HepG2 (cell line): ENCODE data around the gene STXBP2. TPM values are rescaled to one million over a fixed set of nuclear protein-coding genes. Genes with fewer than 3 reads are reported as not detected.

Source experiments
- ATAC-seq: fragments of 200-7000 bp; cut with Tn5 transposase; 3 replicates; pipeline ENCODE4 v1.9.1; 2020; ENCODE audit warnings: mild to moderate bottlenecking, moderate library complexity
- BruUV-seq: library from RNA; stranded (reverse); fragments of 400-500 nt; replicated peaks from 2 replicates; lab custom pipeline; 2021; lab: Mats Ljungman, UMichigan
- CTCF ChIA-PET: fragments of 300-600 bp; formaldehyde crosslinking; extraction: SDS; loops from one replicate; lab custom pipeline; 2021; ENCODE audit warnings: low total read pairs, inconsistent platforms, low intra/inter-chr PET ratio; lab: Yijun Ruan, JAX
- POLR2A ChIA-PET: fragments of 350-600 bp; sonication (Branson Sonifier 250); formaldehyde crosslinking; loops from one replicate; lab custom pipeline; 2020; ENCODE audit warnings: antibody characterized with exemption, inconsistent platforms; lab: Yijun Ruan, JAX
- DNase-seq: peaks from one replicate; pipeline ENCODE4 v3.0.0-alpha.2; 2015; ENCODE audit warnings: low spot score
- FAIRE-seq: peaks from 3 replicates; lab custom pipeline; 2011; peaks lifted over from hg19 to GRCh38; lab: Jason Lieb, UNC
- H2AFZ ChIP-seq: one replicate; pipeline ENCODE4 v1.6.1; 2011; ENCODE audit warnings: low read length, inconsistent platforms
- H3K27ac ChIP-seq: fragments of 300-600 bp; 3 replicates; pipeline ENCODE4 v1.8.0; 2011; ENCODE audit warnings: mixed run types, mild to moderate bottlenecking, mixed read lengths, low read length, inconsistent platforms; ENCODE audit not compliant: insufficient read depth; ENCODE audit errors: extremely low read length
- H3K27me3 ChIP-seq, 2 experiments: fragments of 200-600 bp in 1 of 2; 2 replicates in 1 of 2; 3 replicates in 1 of 2; pipeline versions ENCODE4 v1.6.0 to v1.8.0; 2011; ENCODE audit warnings: low read length in 2 of 2, mild to moderate bottlenecking in 2 of 2, moderate library complexity in 2 of 2, inconsistent platforms in 1 of 2; ENCODE audit not compliant: insufficient read depth in 2 of 2, control insufficient read depth in 1 of 2
- H3K36me3 ChIP-seq, 2 experiments: fragments of 200-600 bp in 1 of 2; replicated peaks in 1 of 2; 2 replicates in 1 of 2; 3 replicates in 1 of 2; pipeline versions ENCODE4 v1.5.1 to v1.8.0; 2011; ENCODE audit warnings: low read length in 2 of 2, inconsistent platforms in 1 of 2; ENCODE audit not compliant: insufficient read depth in 2 of 2, control insufficient read depth in 1 of 2
- H3K4me1 ChIP-seq: 2 replicates; pipeline ENCODE4 v1.5.1; 2012; ENCODE audit warnings: low read length, inconsistent platforms; ENCODE audit not compliant: insufficient read depth
- H3K4me2 ChIP-seq: 2 replicates; pipeline ENCODE4 v1.6.0; 2011; ENCODE audit warnings: low read depth, low read length, inconsistent platforms
- H3K4me3 ChIP-seq, 3 experiments: fragments of 200-600 bp in 1 of 3; sonication (generic), shearing (Covaris generic) in 1 of 3; replicated peaks in 1 of 3; 2 replicates each; pipeline ENCODE4 v1.5.1; 2011 to 2016; ENCODE audit warnings: low read length in 3 of 3, inconsistent platforms in 2 of 3, low read depth in 2 of 3, mild to moderate bottlenecking in 2 of 3, control low read depth in 1 of 3, mixed read lengths in 1 of 3; ENCODE audit not compliant: insufficient read depth in 1 of 3
- H3K79me2 ChIP-seq: one replicate; pipeline ENCODE4 v1.6.1; 2011; ENCODE audit warnings: low read length, inconsistent platforms; ENCODE audit not compliant: insufficient read depth
- H3K9ac ChIP-seq: 2 replicates; pipeline ENCODE4 v1.6.0; 2011; ENCODE audit warnings: mild to moderate bottlenecking, low read depth, low read length, inconsistent platforms; ENCODE audit not compliant: insufficient read depth
- H3K9me3 ChIP-seq: 2 replicates; pipeline ENCODE4 v1.5.1; 2012; ENCODE audit warnings: mild to moderate bottlenecking, low read length
- H4K20me1 ChIP-seq: 2 replicates; pipeline ENCODE4 v1.6.0; 2011; ENCODE audit warnings: inconsistent platforms, mild to moderate bottlenecking, low read length, moderate library complexity; ENCODE audit not compliant: insufficient read depth
- KLF9 ChIP-seq: IDR thresholded peaks from 2 replicates; pipeline ENCODE4 v1.6.1; 2016; ENCODE audit warnings: low read depth
- MXI1 ChIP-seq: IDR thresholded peaks from 3 replicates; pipeline ENCODE4 v1.6.1; 2012; ENCODE audit warnings: low read depth, low read length, inconsistent platforms, borderline replicate concordance
- NCOA5 ChIP-seq: sonication (generic); formaldehyde crosslinking; IDR thresholded peaks from 2 replicates; pipeline ENCODE4 v1.4.0; 2020; ENCODE audit warnings: missing genetic modification reagents
- PHF5A ChIP-seq: IDR thresholded peaks from one replicate; pipeline ENCODE4 v1.6.1; 2018; ENCODE audit warnings: low read depth, missing genetic modification reagents; ENCODE audit not compliant: unreplicated experiment
- RORA ChIP-seq: sonication (generic); formaldehyde crosslinking; IDR thresholded peaks from 2 replicates; pipeline ENCODE4 v1.5.0; 2020; ENCODE audit warnings: mild to moderate bottlenecking, missing genetic modification reagents, moderate library complexity
- SRSF9 ChIP-seq: fragments of 200-400 bp; formaldehyde crosslinking; IDR thresholded peaks from 2 replicates; pipeline ENCODE4 v1.6.1; 2018; ENCODE audit warnings: borderline replicate concordance, mild to moderate bottlenecking, low read depth, low read length; ENCODE audit not compliant: insufficient read depth, poor library complexity, severe bottlenecking
- TRIM22 ChIP-seq: fragments of 450-650 bp; IDR thresholded peaks from 2 replicates; pipeline ENCODE4 v1.6.1; 2017
- XBP1 ChIP-seq: sonication (generic); formaldehyde crosslinking; IDR thresholded peaks from 2 replicates; pipeline ENCODE4 v1.5.0; 2020; ENCODE audit warnings: missing genetic modification reagents
- ZBTB25 ChIP-seq: IDR thresholded peaks from 2 replicates; pipeline ENCODE4 v1.6.1; 2018; ENCODE audit warnings: missing genetic modification reagents
- ZBTB7B ChIP-seq: sonication (generic); formaldehyde crosslinking; IDR thresholded peaks from 2 replicates; pipeline ENCODE4 v1.4.0; 2020; ENCODE audit warnings: missing genetic modification reagents
- ZNF430 ChIP-seq: sonication (generic); formaldehyde crosslinking; IDR thresholded peaks from 2 replicates; pipeline ENCODE4 v1.9.0; 2021; ENCODE audit warnings: mild to moderate bottlenecking, missing genetic modification reagents
- ZNF460 ChIP-seq: sonication (generic); formaldehyde crosslinking; IDR thresholded peaks from 2 replicates; pipeline ENCODE4 v1.5.1; 2020; ENCODE audit warnings: missing genetic modification reagents, mild to moderate bottlenecking, borderline replicate concordance
- ZNF510 ChIP-seq: sonication (generic); formaldehyde crosslinking; IDR thresholded peaks from 2 replicates; pipeline ENCODE4 v1.4.0; 2020; ENCODE audit warnings: low read depth, mild to moderate bottlenecking, missing genetic modification reagents
- ZNF513 ChIP-seq: sonication (generic); formaldehyde crosslinking; conservative IDR thresholded peaks from 2 replicates; pipeline ENCODE4 v1.5.0; 2020; ENCODE audit warnings: missing genetic modification reagents
- ZSCAN25 ChIP-seq: sonication (generic); formaldehyde crosslinking; IDR thresholded peaks from 2 replicates; pipeline ENCODE4 v1.8.0; 2022; ENCODE audit warnings: mild to moderate bottlenecking, missing genetic modification reagents
- WGBS: methylation state at CpG from one replicate; pipeline ENCODE4 v1.1.6; 2017; ENCODE audit warnings: low lambda C conversion rate; 5-methylcytosine and 5-hydroxymethylcytosine counted together
- in situ Hi-C: cut with HindIII; loops from 2 replicates; pipeline ENCODE4 v1.10.0; 2017; ENCODE audit warnings: low pct_unique_long_range_greater_than_20kb; ENCODE audit not compliant: extremely low pct_ligation_motif_present
- intact Hi-C: fragments of 100-400 bp; cut with micrococcal nuclease; formaldehyde crosslinking; loops from one replicate; pipeline ENCODE4 v1.10.0; 2022; ENCODE audit not compliant: unreplicated experiment
- polyA plus RNA-seq, 8 experiments: library from polyadenylated mRNA; depleted of rRNA in 3 of 8; stranded (reverse) in 7 of 8; unstranded in 1 of 8; fragments of >200 nt; fragmentation: Illumina TruSeq in 4 of 8; extraction: Trizol in 4 of 8; gene quantifications; 2 replicates each; pipeline versions ENCODE4 v1.2.1 to v1.2.3, GENCODE V29; 2011 to 2016; ENCODE audit warnings: low read depth in 4 of 8, missing spikeins in 1 of 8, mixed read lengths in 1 of 8; ENCODE audit not compliant: insufficient read depth in 1 of 8
- total RNA-seq, 5 experiments: library from RNA; depleted of rRNA; stranded (reverse); fragments of >200 nt; fragmentation: Illumina TruSeq; extraction: Trizol; gene quantifications; 2 replicates each; pipeline ENCODE4 v1.2.3, GENCODE V29; 2016; ENCODE audit warnings: low read depth in 1 of 5
- TF ChIP-seq, protein P1 (sequence below): sonication (generic); formaldehyde crosslinking; IDR thresholded peaks from 2 replicates; pipeline ENCODE4 v1.4.0; 2020; ENCODE audit warnings: mild to moderate bottlenecking, low read depth, missing genetic modification reagents

The STXBP2 gene
- total and polyA plus RNA-seq, 2 of the 13 experiments (the other 11 are each of a cell fraction or from before 2014, with no cell fraction given): 22.8 to 40.1 TPM

- in situ Hi-C loops: no loop called here
- CTCF ChIA-PET: no interaction called here
- Histone ChIP-seq H3K27me3 (peaks cover 3 to 23% of the 10 kb centered on the region in 2 experiments; a peak in 2 of 5 replicates), H3K4me1 (peaks cover 28% of the 10 kb centered on the region), H3K36me3 (no peaks in the 10 kb centered on the region), H3K4me3 (no peak overlapping the region), H3K9me3 (no peaks in the 10 kb centered on the region), H3K4me2 (no peak overlapping the region), H3K27ac (no peak overlapping the region), H3K79me2 (peaks cover 3% of the 10 kb centered on the region), H2AFZ (no peak overlapping the region), H3K9ac (no peak overlapping the region), H4K20me1 (no peaks in the 10 kb centered on the region)
- DNase-seq (no peak), FAIRE-seq (no peak), ATAC-seq (no peak)
- no TSS peak for BruUV-seq
- 61% methylated on average over 3 of the region's 7 CpGs for WGBS
- POLR2A ChIA-PET: no interaction called here
- intact Hi-C loops: no loop called here
- no peak for TF ChIP-seq RORA (CRISPR knock-in tag)
- no peak for TF ChIP-seq ZBTB25
- TF ChIP-seq NCOA5 (CRISPR knock-in tag): no peak
- no peak for TF ChIP-seq ZNF510 (CRISPR knock-in tag)
- TF ChIP-seq ZBTB7B (CRISPR knock-in tag): no peak
- no peak for TF ChIP-seq SRSF9
- TF ChIP-seq ZNF430: no peak
- no peak for TF ChIP-seq MXI1
- no peak for TF ChIP-seq ZNF513 (CRISPR knock-in tag)
- no peak for TF ChIP-seq ZNF460 (CRISPR knock-in tag)
- TF ChIP-seq XBP1 (CRISPR knock-in tag): no peak
- TF ChIP-seq, protein P1, sequence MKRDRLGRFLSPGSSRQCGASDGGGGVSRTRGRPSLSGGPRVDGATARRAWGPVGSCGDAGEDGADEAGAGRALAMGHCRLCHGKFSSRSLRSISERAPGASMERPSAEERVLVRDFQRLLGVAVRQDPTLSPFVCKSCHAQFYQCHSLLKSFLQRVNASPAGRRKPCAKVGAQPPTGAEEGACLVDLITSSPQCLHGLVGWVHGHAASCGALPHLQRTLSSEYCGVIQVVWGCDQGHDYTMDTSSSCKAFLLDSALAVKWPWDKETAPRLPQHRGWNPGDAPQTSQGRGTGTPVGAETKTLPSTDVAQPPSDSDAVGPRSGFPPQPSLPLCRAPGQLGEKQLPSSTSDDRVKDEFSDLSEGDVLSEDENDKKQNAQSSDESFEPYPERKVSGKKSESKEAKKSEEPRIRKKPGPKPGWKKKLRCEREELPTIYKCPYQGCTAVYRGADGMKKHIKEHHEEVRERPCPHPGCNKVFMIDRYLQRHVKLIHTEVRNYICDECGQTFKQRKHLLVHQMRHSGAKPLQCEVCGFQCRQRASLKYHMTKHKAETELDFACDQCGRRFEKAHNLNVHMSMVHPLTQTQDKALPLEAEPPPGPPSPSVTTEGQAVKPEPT (CRISPR knock-in tag): no peak
- TF ChIP-seq PHF5A (CRISPR knock-in tag): no peak
- TF ChIP-seq TRIM22: no peak
- TF ChIP-seq KLF9 (CRISPR knock-in tag): no peak
- TF ChIP-seq ZSCAN25: no peak
Observed at GRCh38 chr19:7676376-7676775, 39.5 kb downstream of the STXBP2 start.
